GM10847 (cell line): Measurements from ENCODE around the gene ASTE1.

Source experiments
- POLR2A ChIP-seq: IDR thresholded peaks from 2 replicates; pipeline ENCODE4 v1.6.1; 2011; ENCODE audit not compliant: insufficient read length; ENCODE audit errors: extremely low read depth

Gene ASTE1

GRCh38 chr3:131028844-131029243, 2.2 kb upstream of the ASTE1 start:
- no peak for TF ChIP-seq POLR2A

- no peak for TF ChIP-seq POLR2A
These were observed 1.1 kb downstream of the ASTE1 start for GRCh38 chr3:131025539-131025938.

GRCh38 chr3:131020122-131020693, 6.4 kb downstream of the ASTE1 start:
- TF ChIP-seq POLR2A: no peak

- no peak for TF ChIP-seq POLR2A
These were observed 7.7 kb downstream of the ASTE1 start for GRCh38 chr3:131018970-131019369.

GRCh38 chr3:131009698-131010097, 16.9 kb downstream of the ASTE1 start:
- TF ChIP-seq POLR2A: no peak

GRCh38 chr3:131008326-131008725, 18.3 kb downstream of the ASTE1 start:
- TF ChIP-seq POLR2A: no peak

GRCh38 chr3:131007782-131008181, 18.8 kb downstream of the ASTE1 start:
- no peak for TF ChIP-seq POLR2A

- TF ChIP-seq POLR2A: no peak
These were observed 19.4 kb downstream of the ASTE1 start for GRCh38 chr3:131007256-131007655.

- TF ChIP-seq POLR2A: no peak
These were observed 22.0 kb downstream of the ASTE1 start for GRCh38 chr3:131004603-131005002.

- TF ChIP-seq POLR2A: no peak
These were observed 25.6 kb downstream of the ASTE1 start for GRCh38 chr3:131001071-131001470.

GRCh38 chr3:130997289-130997688, 29.3 kb downstream of the ASTE1 start:
- no peak for TF ChIP-seq POLR2A

GRCh38 chr3:130992344-130992743, 34.3 kb downstream of the ASTE1 start:
- TF ChIP-seq POLR2A: no peak

GRCh38 chr3:130991126-130991525, 35.5 kb downstream of the ASTE1 start:
- no peak for TF ChIP-seq POLR2A

GRCh38 chr3:130990282-130990681, 36.3 kb downstream of the ASTE1 start:
- TF ChIP-seq POLR2A: no peak

GRCh38 chr3:130981469-130981868, 45.2 kb downstream of the ASTE1 start:
- no peak for TF ChIP-seq POLR2A

- TF ChIP-seq POLR2A: no peak
These were observed 47.5 kb downstream of the ASTE1 start for GRCh38 chr3:130979117-130979516.

GRCh38 chr3:130976706-130977105, 49.9 kb downstream of the ASTE1 start:
- TF ChIP-seq POLR2A: no peak

- TF ChIP-seq POLR2A: no peak
These were observed 51.4 kb downstream of the ASTE1 start for GRCh38 chr3:130975251-130975650.

- no peak for TF ChIP-seq POLR2A
These were observed 52.4 kb downstream of the ASTE1 start for GRCh38 chr3:130974201-130974600.
